ENCODE data around the gene CADM3. TPM values are rescaled to one million over a fixed set of nuclear protein-coding genes. Genes with fewer than 3 reads are reported as not detected.

The CADM3 gene
- total and polyA plus RNA-seq, 2 of the 8 experiments (the other 6 are each of a cell fraction or from before 2014, with no cell fraction given) = 8.3 to 8.5 TPM

- TF ChIP-seq SAP30 (IDR thresholded peaks at IDR 0.05; ENCODE audit: insufficient read depth, insufficient replicate concordance, low read length) (no peak), GABPA (IDR thresholded peaks at IDR 0.05; ENCODE audit: borderline replicate concordance, insufficient read depth, low read length) (no peak)
Observed at GRCh38 chr1:159168043-159168442, 3.4 kb upstream of the CADM3 start (continued).

All from H1 (cell line).